GM18526 (cell line): Measurements from ENCODE around the gene GRK5.

ENCODE experiments used
- POLR2A ChIP-seq: IDR thresholded peaks from 3 replicates; pipeline ENCODE4 v1.6.1; 2011; ENCODE audit not compliant: insufficient read length; ENCODE audit errors: extremely low read depth

Gene GRK5

GRCh38 chr10:119503821-119504220 lies 296.4 kb downstream of the GRK5 start:
- TF ChIP-seq POLR2A = no peak

GRCh38 chr10:119504651-119505050 lies 297.3 kb downstream of the GRK5 start:
- no peak for TF ChIP-seq POLR2A

GRCh38 chr10:119505131-119505551 lies 297.8 kb downstream of the GRK5 start:
- TF ChIP-seq POLR2A = no peak
